WTC11 (cell line): ENCODE results near the gene ATP9B.

ENCODE experiments used
- CTCF ChIP-seq: fragments of 200-600 bp; IDR thresholded peaks from 2 replicates; pipeline ENCODE4 v1.8.0; 2022; ENCODE audit warnings: antibody characterized with exemption
- E2F5 ChIP-seq: sonication (generic); formaldehyde crosslinking; IDR thresholded peaks from 2 replicates; pipeline ENCODE4 v1.8.1; 2022; ENCODE audit warnings: mild to moderate bottlenecking, moderate library complexity, missing genetic modification reagents
- MAX ChIP-seq: sonication (generic); formaldehyde crosslinking; IDR thresholded peaks from 2 replicates; pipeline ENCODE4 v1.8.0; 2022; ENCODE audit warnings: mild to moderate bottlenecking, missing genetic modification reagents
- SMAD3 ChIP-seq: sonication (generic); formaldehyde crosslinking; IDR thresholded peaks from 2 replicates; pipeline ENCODE4 v1.8.0; 2022; ENCODE audit warnings: missing genetic modification reagents, mild to moderate bottlenecking, borderline replicate concordance
- USF2 ChIP-seq: sonication (generic); formaldehyde crosslinking; IDR thresholded peaks from 2 replicates; pipeline ENCODE4 v1.8.1; 2023; ENCODE audit warnings: mild to moderate bottlenecking, missing genetic modification reagents, moderate library complexity
- ZNF121 ChIP-seq: sonication (generic); formaldehyde crosslinking; IDR thresholded peaks from 2 replicates; pipeline ENCODE4 v1.8.0; 2023; ENCODE audit warnings: missing genetic modification reagents
- ZNF281 ChIP-seq: sonication (generic); formaldehyde crosslinking; IDR thresholded peaks from 2 replicates; pipeline ENCODE4 v1.8.0; 2023; ENCODE audit warnings: mild to moderate bottlenecking, missing genetic modification reagents

GRCh38 chr18:79026491-79026890, 42.7 kb upstream of the ATP9B start:
- TF ChIP-seq E2F5 (CRISPR knock-in tag) (no peak), CTCF (peak; percentile 49; the same call in 1 of the 2 replicates), ZNF121 (CRISPR knock-in tag) (no peak), ZNF281 (CRISPR knock-in tag) (no peak), MAX (no peak), USF2 (CRISPR knock-in tag) (no peak), SMAD3 (no peak)
